K562 (cell line): ENCODE results near the gene SLC25A21. TPM values are rescaled to one million over a fixed set of nuclear protein-coding genes. Genes with fewer than 3 reads are reported as not detected.

Experiments
- CREB1 ChIP-seq, 2 experiments: sonication (generic) in 1 of 2; formaldehyde crosslinking in 1 of 2; IDR thresholded peaks; 2 replicates each; pipeline versions ENCODE4 v1.6.1 to v1.8.0; 2012 to 2022; ENCODE audit warnings: inconsistent platforms in 1 of 2, mild to moderate bottlenecking in 1 of 2, missing genetic modification reagents in 1 of 2, moderate library complexity in 1 of 2
- MITF ChIP-seq: IDR thresholded peaks from 2 replicates; pipeline ENCODE4 v1.6.1; 2014; ENCODE audit warnings: antibody characterized with exemption
- RAD51 ChIP-seq: fragments of 450-650 bp; IDR thresholded peaks from 2 replicates; pipeline ENCODE4 v1.7.1; 2016; ENCODE audit warnings: low read depth, mild to moderate bottlenecking, borderline replicate concordance
- RCOR1 ChIP-seq, 2 experiments: IDR thresholded peaks; 2 replicates each; pipeline ENCODE4 v1.6.1; 2012; ENCODE audit warnings: low read depth in 2 of 2, low read length in 2 of 2, borderline replicate concordance in 1 of 2, improper control_type of control experiment in 1 of 2
- RERE ChIP-seq: sonication (generic); formaldehyde crosslinking; IDR thresholded peaks from 2 replicates; pipeline ENCODE4 v1.8.0; 2023; ENCODE audit warnings: missing genetic modification reagents, mild to moderate bottlenecking, borderline replicate concordance
- SMARCB1 ChIP-seq: IDR thresholded peaks from 2 replicates; pipeline ENCODE4 v1.6.1; 2011; ENCODE audit warnings: improper control_type of control experiment, low read depth; ENCODE audit not compliant: insufficient read length
- VEZF1 ChIP-seq: fragments of 200-800 bp; sonication (Bioruptor generic); IDR thresholded peaks from 2 replicates; pipeline ENCODE4 v1.6.1; 2017; ENCODE audit warnings: missing genetic modification characterization, missing compliant biosample characterization
- XRCC5 ChIP-seq: fragments of 200-400 bp; formaldehyde crosslinking; IDR thresholded peaks from 2 replicates; pipeline ENCODE4 v1.6.1; 2017; ENCODE audit warnings: low read depth, mild to moderate bottlenecking, low read length
- ZNF699 ChIP-seq: fragments of 250-450 bp; sonication (Bioruptor Pico); IDR thresholded peaks from 2 replicates; pipeline ENCODE4 v1.8.0; 2021; ENCODE audit warnings: mild to moderate bottlenecking, moderate library complexity; ENCODE audit not compliant: insufficient replicate concordance
- polyA plus RNA-seq, 8 experiments: library from polyadenylated mRNA; depleted of rRNA in 4 of 8; stranded (reverse) in 5 of 8; unstranded in 3 of 8; fragments of >200 nt; fragmentation: Nextera tagmentation in 2 of 8; fragmentation: Illumina TruSeq in 1 of 8; extraction: Ambion mirVana in 2 of 8; extraction: Trizol in 1 of 8; gene quantifications; 2 replicates each; pipeline versions ENCODE4 v1.2.1 to v1.2.3, GENCODE V29; 2011 to 2014; ENCODE audit warnings: inconsistent platforms in 1 of 8, missing spikeins in 1 of 8
- total RNA-seq, 7 experiments: library from RNA; depleted of rRNA in 6 of 7; stranded (reverse); fragments of >200 nt in 6 of 7; fragmentation: Illumina TruSeq in 2 of 7; extraction: Trizol in 2 of 7; gene quantifications; 2 replicates each; pipeline versions ENCODE4 v1.2.1 to v1.2.3, GENCODE V29; 2011 to 2021; ENCODE audit warnings: low replicate concordance in 1 of 7
- TF ChIP-seq, protein P1 (sequence below): fragments of 250-450 bp; sonication (Bioruptor Pico); IDR thresholded peaks from 2 replicates; pipeline ENCODE4 v1.4.0; 2020
- TF ChIP-seq, protein P2 (sequence below): sonication (generic); formaldehyde crosslinking; IDR thresholded peaks from 2 replicates; pipeline ENCODE4 v1.8.0; 2023; ENCODE audit warnings: mild to moderate bottlenecking, missing genetic modification reagents

SLC25A21 gene
- total and polyA plus RNA-seq, 9 of the 15 experiments (the other 6 are each of a cell fraction or from before 2014, with no cell fraction given): 15.2 to 46.7 (median 28.7) TPM

DNA sequence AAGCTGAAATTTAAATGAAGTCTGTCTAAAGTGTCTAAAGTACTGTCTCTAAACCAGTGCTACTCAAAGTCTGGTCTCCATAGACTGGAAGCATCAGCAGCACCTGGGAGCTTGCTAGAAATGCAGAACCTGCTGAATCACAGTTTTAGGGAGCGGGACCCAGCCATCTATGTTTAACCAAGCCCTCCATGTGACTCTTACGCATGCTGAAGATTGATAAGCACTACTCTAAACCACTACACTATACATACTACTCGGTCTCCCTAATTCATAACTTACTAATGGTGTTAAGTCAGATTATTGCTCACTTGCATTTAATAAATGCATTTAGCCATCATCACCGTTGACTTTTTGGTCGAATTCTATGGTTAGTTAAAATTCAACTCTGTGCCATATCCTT is 88.8 kb downstream of the SLC25A21 start (continued):
- TF ChIP-seq, protein P1, sequence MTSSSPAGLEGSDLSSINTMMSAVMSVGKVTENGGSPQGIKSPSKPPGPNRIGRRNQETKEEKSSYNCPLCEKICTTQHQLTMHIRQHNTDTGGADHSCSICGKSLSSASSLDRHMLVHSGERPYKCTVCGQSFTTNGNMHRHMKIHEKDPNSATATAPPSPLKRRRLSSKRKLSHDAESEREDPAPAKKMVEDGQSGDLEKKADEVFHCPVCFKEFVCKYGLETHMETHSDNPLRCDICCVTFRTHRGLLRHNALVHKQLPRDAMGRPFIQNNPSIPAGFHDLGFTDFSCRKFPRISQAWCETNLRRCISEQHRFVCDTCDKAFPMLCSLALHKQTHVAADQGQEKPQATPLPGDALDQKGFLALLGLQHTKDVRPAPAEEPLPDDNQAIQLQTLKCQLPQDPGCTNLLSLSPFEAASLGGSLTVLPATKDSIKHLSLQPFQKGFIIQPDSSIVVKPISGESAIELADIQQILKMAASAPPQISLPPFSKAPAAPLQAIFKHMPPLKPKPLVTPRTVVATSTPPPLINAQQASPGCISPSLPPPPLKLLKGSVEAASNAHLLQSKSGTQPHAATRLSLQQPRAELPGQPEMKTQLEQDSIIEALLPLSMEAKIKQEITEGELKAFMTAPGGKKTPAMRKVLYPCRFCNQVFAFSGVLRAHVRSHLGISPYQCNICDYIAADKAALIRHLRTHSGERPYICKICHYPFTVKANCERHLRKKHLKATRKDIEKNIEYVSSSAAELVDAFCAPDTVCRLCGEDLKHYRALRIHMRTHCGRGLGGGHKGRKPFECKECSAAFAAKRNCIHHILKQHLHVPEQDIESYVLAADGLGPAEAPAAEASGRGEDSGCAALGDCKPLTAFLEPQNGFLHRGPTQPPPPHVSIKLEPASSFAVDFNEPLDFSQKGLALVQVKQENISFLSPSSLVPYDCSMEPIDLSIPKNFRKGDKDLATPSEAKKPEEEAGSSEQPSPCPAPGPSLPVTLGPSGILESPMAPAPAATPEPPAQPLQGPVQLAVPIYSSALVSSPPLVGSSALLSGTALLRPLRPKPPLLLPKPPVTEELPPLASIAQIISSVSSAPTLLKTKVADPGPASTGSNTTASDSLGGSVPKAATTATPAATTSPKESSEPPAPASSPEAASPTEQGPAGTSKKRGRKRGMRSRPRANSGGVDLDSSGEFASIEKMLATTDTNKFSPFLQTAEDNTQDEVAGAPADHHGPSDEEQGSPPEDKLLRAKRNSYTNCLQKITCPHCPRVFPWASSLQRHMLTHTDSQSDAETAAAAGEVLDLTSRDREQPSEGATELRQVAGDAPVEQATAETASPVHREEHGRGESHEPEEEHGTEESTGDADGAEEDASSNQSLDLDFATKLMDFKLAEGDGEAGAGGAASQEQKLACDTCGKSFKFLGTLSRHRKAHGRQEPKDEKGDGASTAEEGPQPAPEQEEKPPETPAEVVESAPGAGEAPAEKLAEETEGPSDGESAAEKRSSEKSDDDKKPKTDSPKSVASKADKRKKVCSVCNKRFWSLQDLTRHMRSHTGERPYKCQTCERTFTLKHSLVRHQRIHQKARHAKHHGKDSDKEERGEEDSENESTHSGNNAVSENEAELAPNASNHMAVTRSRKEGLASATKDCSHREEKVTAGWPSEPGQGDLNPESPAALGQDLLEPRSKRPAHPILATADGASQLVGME: no peak
- TF ChIP-seq MITF (peak; percentile 65; the same call in 1 of the 2 replicates), RERE (CRISPR knock-in tag) (no peak), CREB1 (IDR thresholded peaks at IDR 0.05) (no peak), CREB1 (CRISPR knock-in tag; IDR thresholded peaks at IDR 0.05) (no peak), XRCC5 (no peak), RCOR1 (IDR thresholded peaks at IDR 0.05; ENCODE audit: borderline replicate concordance in 1 of 2, low read depth in 2 of 2, low read length in 2 of 2) (peak in 1 of 2 experiments; percentile 83; a peak in 2 of 4 replicates), RAD51 (peak; percentile 73), SMARCB1 (no peak), ZNF699 (CRISPR knock-in tag) (no peak), VEZF1 (CRISPR knock-in tag) (no peak)
- TF ChIP-seq, protein P2, sequence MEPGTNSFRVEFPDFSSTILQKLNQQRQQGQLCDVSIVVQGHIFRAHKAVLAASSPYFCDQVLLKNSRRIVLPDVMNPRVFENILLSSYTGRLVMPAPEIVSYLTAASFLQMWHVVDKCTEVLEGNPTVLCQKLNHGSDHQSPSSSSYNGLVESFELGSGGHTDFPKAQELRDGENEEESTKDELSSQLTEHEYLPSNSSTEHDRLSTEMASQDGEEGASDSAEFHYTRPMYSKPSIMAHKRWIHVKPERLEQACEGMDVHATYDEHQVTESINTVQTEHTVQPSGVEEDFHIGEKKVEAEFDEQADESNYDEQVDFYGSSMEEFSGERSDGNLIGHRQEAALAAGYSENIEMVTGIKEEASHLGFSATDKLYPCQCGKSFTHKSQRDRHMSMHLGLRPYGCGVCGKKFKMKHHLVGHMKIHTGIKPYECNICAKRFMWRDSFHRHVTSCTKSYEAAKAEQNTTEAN (CRISPR knock-in tag): no peak
